Fibroblast of skin of back (primary cell): ENCODE measurements around the gene ZNF664. TPM values are rescaled to one million over a fixed set of nuclear protein-coding genes. Genes with fewer than 3 reads are reported as not detected.

ENCODE experiments used
- DNase-seq: peaks from one replicate; pipeline ENCODE4 v3.0.0-alpha.2; 2013
- polyA plus RNA-seq, 2 experiments: library from polyadenylated mRNA; unstranded; fragments of 120-200 nt; gene quantifications; one replicate each; pipeline ENCODE4 v1.2.1, GENCODE V29; 2013; ENCODE audit not compliant: insufficient read length in 2 of 2

Gene ZNF664
- 60.7 TPM for polyA plus RNA-seq (2013, experiment 1 of 2; ENCODE audit: insufficient read length)
- 61.8 TPM for polyA plus RNA-seq (2013, experiment 2 of 2; ENCODE audit: insufficient read length)

DNA sequence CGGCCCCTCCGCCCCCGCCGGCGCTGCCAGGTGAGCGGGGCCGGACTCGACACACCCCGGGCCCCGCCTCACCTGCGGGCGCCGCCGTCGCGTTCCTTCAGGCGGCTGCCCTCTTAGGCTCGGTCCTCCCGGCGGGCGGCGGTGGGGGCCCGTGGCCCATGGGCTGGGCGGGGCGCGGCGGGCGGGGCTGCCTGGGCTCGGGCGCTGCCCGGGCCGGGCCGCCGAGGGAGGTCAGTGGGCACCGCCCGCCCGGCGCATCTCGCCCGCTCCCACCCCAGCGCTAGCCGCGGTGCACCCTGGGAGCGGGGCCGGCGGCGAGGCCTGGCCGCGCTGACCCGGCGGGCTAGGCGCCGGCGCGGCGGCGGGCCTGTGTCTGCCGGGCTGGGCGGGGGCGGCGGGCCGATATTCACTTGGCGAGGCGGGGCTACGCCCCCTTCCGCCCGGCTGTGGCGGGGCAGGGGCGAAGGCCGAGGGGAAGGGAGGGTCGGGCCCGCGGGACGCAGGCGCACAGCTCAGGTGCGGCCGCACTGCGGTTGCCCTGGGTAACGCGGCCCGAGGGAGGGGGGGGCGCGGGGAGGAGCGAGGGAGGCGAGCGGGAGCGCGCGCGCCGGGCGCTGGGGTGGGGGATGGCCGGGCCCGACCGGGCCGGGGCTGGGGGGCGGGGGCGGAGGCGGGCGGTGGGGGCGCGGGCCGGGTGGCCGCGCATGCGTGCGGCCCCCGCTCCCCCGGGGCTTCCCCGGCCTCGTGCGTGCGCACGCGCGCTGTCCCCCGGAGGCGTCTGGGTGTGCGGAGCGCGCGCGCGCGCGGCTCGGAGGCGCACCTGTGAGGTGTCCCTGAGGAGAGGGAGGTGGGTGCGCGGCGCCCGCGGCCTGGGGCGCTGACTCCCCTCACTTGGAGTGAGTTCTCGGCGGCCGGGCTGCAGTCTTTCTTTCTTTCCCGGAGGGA, at the start of gene ZNF664, which contains the start of gene CCDC92:
TSS of gene ZNF664 (plus strand) at position 759 of the 945 bp plus-strand sequence. CDS start 38,930 bp downstream, outside the sequence.
TSS of gene CCDC92 (minus strand) at position 375 of the 945 bp plus-strand sequence. CDS start 28,526 bp downstream, outside the sequence.
- DNase-seq, result peak; percentile 90

DNA sequence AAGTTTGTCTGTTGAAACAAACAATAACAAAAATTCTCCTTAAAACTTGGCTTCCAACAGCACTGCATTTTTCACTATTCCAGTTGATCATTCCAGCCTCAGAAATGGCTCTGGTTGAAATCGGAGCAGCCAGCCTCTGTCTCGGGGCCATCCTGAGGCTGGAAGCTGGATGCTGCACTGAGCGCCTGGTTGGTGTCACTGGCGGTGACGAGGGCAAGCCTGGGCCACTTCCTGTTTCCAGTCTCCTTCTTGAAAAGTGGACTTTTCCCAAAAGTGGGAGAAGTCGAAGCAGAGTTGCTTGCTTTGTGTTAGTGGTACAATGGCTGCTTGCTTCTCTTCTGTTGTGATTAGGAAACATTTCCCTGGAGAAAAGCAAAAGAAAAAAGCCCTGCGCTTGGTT, 49.1 kb upstream of the ZNF664 start:
- DNase-seq, result no peak

DNA sequence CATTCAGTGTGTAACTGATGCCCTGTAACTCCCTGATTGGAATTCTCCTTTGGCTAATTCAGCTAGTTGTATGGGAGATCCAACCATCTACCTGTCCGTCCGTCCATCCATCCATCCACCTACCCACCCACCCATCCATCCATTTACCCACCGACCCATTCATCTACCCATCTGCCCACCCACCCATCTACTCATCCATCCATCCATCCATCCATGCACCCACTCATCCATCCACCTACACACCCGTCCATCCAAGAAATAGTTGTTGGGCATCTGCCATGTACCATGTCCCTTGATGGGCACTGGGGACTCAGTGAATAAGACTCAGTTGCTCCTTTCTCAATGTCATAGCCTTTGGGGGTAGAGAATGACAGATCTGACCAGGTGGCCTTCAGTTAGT, 48.5 kb upstream of the ZNF664 start:
- no peak for DNase-seq

DNA sequence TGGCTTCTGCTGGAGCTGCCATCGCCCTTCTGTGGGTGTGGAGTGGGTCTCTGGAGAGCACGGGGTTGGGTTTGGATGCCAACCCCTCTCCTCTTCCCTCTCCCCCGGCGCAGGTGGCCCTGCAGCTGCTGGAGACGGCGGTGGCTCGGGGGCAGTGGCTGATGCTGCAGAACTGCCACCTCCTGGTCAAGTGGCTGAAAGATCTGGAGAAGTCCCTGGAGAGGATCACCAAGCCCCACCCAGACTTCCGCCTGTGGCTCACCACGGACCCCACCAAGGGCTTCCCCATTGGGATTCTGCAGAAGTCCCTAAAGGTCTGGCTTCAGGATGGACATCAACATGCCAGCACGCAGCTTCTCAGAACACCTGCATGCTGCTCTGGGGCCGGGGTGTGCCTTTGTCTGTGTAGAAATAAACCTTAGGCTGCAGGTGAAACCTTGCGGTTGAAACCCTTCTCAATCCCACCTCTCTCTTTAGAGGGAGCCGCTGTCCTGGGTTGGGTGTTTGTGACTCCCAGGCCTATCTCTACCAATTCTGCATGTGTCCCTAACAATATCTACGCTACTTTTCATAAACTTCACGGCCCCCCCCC, 44.6 kb upstream of the ZNF664 start:
- DNase-seq, result no peak

DNA sequence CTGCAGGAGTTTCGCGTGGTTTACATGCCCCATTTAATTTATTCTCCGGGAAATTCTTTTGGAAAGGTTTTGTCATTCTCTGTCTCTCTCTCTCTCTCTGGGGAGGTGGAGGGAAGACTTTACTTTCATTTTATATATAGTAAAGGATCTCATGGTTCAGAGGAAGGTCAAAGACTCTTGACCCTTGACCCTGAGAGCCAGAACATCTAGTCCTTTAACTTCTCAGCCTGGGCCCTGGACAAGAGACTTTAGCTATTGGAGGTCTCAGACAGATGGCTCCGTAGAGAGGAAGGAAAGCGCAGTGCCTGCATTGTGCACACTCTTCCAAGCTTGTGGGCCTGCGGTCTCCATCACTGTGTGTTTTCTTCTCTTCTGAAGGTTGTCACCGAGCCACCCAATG, 44.1 kb upstream of the ZNF664 start:
- no peak for DNase-seq

DNA sequence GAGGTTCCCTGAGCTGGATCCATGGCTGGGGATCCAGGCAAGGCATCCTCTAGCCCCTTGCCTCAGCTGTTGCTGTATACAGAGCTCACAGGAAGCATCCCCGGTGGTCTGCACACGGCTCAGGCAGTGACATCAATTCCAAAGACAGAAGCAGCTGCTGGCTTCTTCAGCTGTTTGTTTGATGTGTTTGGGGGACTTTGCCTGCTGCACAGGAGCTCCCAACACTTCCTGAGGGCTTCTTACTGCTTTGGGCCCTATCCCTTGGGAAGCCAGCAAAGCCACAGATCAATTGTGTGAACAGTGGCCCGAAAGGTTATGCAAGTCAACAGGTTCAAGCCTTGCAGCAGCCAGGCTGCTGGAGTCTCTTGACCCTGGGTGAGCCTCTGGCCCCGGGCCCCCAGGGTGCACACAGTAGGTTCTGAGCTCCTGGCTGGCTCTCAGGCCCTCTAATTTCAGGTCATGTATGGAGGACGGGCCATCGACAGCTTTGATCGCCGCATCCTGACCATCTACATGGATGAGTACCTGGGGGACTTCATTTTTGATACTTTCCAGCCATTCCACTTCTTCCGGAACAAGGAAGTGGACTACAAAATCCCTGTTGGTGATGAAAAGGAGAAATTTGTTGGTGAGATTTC, 43.0 kb upstream of the ZNF664 start:
- no peak for DNase-seq

DNA sequence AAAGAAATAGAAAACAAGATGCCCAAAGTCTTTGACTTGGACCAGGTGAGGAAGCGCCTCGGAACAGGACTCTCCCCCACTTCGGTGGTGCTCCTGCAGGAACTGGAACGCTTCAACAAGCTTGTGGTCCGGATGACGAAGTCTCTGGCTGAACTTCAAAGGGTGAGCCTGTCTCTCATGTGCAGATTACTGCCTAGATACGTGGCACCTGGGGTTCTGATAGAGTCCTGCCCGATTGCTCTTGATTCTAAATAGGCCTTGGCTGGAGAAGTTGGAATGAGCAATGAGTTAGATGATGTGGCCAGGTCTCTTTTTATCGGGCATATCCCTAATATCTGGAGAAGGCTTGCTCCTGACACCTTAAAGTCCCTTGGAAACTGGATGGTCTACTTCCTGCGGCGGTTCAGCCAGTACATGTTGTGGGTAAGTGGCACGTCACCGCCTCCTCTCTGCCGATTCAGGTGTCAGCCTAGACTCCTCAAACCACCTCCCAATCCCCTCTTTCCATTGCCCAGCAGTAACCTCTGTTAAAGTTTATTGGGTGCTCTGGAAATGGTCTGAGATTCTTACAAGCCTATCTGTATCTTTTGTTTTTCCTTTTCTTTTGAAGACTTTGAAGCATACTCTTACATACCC, 41.2 kb upstream of the ZNF664 start:
- DNase-seq, result no peak

DNA sequence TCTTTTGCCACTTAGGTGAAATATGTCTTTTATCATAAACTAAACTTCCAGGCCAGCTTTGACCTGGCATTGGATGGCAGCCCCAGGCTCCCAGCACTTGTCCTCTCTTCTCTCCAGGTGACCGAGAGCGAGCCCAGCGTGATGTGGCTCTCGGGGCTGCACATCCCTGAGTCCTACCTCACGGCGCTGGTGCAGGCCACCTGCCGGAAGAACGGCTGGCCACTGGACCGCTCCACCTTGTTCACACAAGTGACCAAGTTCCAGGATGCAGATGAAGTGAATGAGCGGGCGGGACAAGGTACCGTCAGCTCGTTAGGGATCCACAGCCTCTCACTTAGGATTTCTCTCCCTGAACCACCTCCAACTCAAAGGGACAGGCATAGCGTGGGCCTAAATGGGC, 39.8 kb upstream of the ZNF664 start:
- no peak for DNase-seq

DNA sequence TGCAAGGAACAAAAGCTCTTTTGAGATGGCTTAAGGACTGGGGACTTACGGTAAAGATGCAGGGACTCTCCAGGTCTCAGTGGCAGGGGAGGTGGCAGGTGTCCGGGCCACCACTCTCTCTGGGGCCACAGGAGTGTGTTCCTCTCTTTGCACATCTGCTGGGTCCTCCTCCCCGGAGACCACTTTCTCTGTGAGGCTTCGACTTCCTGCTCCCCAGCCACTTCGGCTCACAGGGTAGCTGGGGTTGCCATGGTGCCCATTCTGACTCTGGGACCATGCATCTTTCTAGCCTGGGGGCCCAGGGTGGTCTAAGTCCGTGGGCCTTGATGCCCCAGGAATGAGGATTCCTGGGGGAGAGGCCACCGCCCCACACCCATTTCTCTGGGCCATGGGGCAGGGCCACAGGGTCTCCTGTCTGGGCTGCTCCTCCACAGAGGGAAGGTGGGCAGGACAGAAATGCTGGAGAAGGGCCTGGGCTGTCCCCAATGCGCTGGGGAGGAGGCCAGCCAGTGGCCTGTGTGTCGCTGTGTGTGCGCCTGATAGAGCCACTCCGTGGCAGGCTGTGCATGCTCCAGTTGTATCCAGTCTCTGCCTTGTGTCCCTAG, 38.9 kb upstream of the ZNF664 start:
- no peak for DNase-seq

DNA sequence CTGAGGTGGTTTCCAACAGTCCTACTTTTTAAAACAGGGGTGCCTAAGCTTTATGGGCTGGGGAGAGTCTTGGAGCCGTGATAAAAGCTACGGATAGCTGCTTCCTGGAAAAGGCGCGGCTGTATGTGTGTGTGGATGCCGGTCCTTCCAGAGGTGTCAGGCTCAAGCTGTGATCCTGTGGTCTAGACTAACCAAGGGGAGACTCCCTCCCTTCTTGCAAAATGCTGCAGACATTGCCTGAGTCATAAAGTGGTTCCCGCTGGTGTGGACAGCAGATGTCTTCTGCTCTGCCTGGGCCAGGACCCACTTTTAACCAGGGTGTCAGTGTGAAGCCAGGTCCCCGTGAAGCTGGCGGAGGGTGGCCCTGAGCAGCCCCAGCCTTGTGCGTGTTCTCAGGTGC, 38.2 kb upstream of the ZNF664 start:
- DNase-seq, result peak; percentile 21

DNA sequence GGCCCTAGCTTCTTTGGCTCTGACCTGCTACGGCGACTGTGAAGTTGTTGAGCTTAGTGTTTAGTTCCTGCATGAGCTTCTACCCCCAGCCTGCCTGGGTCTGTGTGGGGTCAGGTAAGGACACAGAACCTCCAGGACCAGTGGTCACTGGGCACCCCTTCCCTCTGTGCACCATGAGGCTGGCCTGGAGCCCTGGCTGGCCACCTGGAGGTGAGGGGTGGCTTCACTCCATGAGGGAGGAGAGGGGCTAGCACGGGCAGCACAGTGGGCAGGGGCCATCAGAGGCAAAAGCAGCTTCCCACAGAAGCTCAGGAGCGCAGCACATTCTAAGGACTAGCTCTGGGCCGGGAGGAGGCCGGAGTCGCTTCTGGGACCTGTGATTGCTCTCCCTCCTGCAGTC, 37.1 kb upstream of the ZNF664 start:
- DNase-seq, result no peak

DNA sequence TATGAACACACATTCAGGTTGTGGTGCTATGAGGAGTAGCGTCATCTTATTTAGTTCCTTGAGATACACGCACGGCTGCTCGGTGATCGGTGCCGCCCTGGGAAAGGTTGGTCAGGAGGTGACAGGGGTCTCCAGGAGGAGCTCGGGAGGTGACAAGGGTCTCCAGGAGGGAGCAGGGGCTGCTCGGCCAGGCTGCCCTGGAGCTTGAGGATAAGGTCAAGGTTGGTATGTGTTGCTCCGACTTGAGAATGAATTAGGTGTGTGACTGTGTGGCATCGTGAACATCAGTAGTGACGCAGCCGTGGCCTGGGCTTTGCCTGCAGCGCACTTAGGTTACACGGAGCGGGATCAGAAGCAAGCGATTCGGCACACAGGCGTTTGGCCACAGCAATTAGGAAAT, 36.5 kb upstream of the ZNF664 start:
- no peak for DNase-seq

DNA sequence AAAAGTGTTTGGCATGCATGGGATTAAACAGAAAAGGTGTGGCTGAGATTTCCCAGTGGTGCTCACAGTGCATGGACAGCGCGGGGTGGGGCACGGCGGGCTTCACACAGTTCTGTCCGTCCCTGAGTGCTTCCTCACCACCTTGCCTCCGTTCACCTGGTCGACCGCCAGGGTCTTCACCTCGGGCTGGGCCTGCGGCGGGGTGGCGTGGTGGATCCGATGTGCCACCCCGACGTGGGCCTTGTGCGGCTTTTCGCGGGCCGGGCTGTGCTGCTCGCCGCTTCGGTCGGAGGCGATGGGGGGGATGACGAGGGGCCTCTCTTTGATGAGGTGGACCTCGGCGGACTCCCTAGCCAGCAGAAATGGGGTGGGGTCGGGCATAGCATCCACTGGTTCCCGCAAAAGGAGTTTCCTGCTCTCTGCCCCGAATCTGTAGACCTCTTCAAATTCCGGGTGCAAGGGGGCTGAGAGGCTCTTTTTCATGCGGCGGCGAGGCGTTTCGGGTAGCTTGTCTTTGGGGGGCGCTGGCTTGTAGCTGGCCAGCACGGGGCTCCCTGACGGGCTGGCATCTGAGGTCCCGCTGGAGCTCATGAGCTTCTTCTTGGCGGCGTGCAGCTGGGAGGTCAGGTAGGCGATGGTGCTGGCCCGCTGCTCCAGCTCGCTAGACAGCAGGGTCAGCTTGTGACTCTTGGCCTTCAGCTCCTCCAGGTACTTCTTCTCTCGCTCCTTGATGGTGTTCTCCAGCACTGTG, 35.9 kb upstream of the ZNF664 start:
- DNase-seq, result no peak

DNA sequence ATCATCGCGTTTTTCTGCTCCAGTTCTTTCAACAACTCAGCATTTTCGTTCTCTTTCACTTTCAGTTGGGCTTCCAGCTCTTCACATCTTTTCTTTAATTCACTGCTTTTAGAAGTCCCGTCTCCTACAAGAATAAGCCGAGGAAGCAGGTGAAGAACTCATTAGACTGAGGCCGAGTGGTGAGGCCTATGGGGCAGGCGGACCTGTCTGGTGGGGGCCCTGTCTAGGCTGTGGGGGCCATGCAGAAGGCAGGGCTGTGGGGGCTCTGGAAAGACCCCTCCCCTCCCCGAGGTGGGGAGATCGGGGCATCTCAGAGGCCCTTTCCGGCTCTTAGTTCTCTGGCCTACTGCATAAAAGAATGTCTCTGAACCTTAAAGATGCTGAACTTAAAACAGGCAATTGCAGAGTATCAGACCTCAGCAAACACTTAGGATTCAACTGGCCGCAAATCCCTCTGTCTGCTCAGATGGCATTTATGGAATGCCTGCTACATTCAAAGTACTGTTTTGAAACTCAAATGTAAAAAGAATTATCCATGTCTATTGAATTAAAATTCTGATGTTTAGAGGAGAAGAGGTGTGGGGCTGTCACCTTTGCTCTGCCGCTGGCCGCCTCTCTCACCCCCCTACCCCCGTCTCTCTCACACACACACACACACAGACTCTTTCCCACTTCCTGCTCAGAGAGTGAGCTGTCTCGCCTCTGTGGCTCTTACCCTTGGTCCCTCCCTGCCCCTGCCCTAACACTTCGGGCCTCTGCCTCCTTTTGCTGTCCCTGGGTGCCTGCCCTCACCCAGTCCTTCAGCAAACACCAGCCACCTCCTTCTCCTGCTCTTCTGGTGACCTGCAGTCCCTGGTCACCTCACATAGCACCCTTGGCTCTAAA, 35.1 kb upstream of the ZNF664 start:
- peak; percentile 24 for DNase-seq

DNA sequence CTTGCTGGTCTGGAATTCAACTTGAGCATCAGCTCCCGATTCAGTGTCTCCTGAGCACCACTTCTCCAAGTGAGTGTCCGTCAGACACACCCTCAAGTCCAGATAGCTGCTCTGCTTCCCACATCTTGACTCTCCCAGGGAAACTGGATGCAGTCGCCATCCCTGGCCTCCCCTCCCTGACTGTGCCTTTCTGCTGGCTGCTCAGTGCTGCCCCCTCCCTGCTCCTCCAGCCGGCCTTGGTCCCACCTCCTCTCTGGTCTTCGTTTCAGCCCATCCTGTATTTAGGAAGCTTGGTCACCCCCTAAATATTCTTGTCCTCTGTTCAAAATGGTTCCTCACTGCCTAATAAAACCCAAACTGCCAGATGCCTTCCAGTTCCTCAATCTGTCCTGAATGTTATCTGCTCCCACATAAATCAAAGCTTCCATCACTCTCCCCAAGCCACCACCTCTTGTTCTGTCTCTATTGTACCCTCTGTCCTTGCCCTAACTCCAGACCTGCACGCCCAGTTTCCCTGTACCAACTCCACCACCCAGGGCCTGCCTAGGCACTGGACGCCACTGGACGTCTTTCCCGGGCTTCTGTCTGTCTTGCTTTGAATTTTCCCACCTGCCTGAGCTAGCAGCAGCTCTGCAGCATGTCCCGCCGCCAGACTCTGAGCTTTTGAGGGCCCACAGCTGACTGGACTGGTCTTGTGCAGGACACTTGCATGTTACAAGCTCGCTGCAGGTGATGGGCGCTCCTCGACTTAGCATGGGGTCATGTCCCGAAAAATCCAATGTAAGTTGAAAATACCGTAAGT, 34.1 kb upstream of the ZNF664 start:
- DNase-seq, result no peak

DNA sequence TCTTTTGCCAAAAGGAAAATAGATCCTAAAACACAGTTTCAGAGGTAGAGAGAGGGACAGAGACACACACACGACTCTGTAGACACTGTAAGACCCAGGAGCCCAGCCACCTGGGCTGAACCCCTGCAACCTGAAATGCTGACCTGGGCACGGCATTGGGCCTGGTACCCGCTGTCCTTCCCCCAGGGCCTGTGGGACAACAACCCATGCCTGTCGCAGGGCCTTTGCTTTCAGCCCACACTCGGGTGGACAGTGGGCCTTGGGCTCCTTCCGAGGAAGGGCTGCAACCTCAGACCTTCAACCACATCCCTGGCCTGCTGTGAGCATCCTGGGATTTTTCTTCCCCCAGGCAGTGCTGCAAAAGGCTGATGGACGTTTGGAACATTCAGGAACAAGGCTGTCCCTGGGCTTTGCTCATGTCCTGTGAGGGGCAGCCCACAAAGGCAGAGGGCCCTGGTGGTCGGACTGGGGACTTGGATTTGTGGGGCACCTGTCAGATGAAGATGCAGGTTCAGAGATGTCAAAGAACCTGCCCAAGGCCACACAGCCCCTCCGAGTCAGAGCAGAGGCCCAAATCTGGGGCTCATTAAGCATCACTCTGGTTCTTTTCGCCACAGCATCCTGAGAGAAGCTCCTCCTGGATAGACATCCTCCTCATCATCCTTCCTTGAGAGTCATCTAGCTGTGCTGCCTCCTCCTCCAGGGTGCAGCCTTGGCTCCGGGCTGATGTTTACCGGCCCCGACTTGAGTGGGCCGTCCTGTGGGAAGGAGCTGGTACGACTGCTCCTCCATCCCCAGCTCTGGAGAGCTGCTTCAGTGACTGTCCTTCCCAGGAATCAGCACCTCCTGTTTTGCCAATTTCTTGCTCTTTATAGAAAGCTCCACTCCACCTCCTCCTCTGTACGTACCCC, 33.0 kb upstream of the ZNF664 start:
- DNase-seq, result no peak

DNA sequence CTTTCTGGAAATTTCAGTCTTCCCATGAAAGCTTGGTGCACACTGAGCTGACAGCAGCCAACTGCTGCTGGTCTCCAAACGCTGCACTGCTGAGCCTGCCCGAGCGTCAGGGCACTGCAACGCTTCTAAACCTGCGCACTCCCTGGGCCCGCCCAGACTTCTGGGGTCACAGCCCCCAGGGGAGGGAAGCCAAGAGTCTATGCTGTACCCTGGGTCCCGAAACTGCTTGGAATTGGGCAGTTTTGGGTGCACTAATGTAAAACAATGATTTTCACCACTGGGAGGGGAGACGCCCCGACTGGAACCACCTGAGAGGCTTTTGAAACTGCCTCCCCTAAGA, 32.4 kb upstream of the ZNF664 start:
- DNase-seq, result no peak

DNA sequence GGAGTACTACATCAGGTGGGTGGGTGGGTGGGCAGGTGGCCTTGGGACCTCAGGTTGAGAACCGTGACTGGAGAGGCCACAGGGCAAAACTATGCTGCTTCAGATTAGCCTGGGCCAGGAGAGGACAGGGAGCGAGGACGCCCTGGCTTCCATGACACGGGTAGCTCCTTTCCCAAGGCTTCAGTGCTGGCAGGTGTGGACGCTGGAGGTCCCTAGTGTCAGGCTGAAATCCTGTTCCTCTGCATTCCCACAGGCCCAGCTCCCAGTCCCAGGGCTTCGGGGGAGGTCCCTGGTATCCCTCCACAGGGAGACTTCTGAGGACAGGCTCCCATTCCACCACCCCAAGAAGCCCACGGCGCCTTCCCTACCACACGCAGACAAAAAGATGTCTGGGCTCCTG, 32.0 kb upstream of the ZNF664 start:
- no peak for DNase-seq
